SU-DHL-6 (cell line): ENCODE results near the gene RCC1.

ENCODE experiments used
- EZH2phosphoT487 ChIP-seq: fragments of 200-600 bp; sonication (generic), shearing (Covaris generic); conservative IDR thresholded peaks from 2 replicates; pipeline ENCODE4 v1.6.1; 2018; ENCODE audit warnings: mild to moderate bottlenecking, antibody characterized with exemption, low read length, moderate library complexity, mixed read lengths
- TF ChIP-seq, protein P1 (sequence below): fragments of 200-600 bp; sonication (generic); IDR thresholded peaks from one replicate; pipeline ENCODE4 v1.5.1; 2017; ENCODE audit warnings: antibody characterized with exemption, mild to moderate bottlenecking, low read length, moderate library complexity; ENCODE audit not compliant: insufficient read depth, poor library complexity, severe bottlenecking

GRCh38 chr1:28456078-28456477 is 49.8 kb upstream of the RCC1 start:
- TF ChIP-seq, protein P1, sequence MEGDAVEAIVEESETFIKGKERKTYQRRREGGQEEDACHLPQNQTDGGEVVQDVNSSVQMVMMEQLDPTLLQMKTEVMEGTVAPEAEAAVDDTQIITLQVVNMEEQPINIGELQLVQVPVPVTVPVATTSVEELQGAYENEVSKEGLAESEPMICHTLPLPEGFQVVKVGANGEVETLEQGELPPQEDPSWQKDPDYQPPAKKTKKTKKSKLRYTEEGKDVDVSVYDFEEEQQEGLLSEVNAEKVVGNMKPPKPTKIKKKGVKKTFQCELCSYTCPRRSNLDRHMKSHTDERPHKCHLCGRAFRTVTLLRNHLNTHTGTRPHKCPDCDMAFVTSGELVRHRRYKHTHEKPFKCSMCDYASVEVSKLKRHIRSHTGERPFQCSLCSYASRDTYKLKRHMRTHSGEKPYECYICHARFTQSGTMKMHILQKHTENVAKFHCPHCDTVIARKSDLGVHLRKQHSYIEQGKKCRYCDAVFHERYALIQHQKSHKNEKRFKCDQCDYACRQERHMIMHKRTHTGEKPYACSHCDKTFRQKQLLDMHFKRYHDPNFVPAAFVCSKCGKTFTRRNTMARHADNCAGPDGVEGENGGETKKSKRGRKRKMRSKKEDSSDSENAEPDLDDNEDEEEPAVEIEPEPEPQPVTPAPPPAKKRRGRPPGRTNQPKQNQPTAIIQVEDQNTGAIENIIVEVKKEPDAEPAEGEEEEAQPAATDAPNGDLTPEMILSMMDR, result no peak
- no peak for TF ChIP-seq EZH2phosphoT487
